ENCODE results near the gene KIAA0825.

GRCh38 chr5:94613583-94613982 is 4.8 kb downstream of the KIAA0825 start:
- TF ChIP-seq EZH2phosphoT487 (IDR thresholded peaks at IDR 0.05; ENCODE audit: insufficient read depth, low read depth), result no peak
- no peak for TF ChIP-seq EZH2 (IDR thresholded peaks at IDR 0.05; ENCODE audit: insufficient read depth, poor library complexity, severe bottlenecking)
